Measurements from ENCODE around the gene NKX2-1.

The NKX2-1 gene

DNA sequence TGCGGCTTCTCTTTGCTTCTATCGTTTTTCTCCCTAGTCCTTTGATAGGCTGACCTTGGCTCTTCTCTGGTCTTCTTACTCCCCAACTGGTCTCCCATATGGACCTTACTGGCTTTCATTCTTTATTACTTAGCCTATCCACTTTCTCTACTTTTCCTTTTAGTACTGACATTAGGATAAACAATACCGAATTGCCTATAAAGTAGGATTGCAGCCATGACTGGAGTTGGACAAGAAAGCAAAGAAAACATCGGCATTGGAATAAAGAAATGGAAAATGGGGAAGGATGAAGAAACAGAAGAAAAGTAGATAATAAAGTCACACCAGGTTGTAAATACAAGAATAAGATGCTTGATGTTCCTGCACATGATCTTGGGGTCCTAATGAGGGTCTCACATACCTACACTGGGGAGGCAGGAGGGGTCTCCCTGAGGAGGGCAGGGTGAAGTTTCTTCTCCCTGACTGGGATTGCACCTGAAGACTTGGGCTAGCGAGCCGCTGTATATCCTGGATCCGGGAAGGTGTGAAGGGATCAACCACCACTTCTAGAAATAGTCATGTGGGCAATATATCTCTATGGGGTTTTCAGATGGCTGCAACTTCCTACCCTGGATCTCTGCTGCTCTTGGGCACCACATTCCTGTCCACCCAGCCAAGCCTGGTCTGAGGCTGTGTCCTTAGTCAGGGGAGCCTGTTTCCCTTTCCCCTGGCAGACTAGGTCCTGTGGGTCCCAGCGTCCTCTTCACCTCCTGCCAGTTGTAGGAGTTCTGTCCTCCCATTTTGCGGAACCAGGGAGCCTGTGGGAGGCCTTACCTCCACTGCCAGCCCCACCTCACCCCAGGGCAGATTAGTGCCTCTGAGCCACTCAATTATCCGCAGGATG, 13.1 kb downstream of the NKX2-1 start:
- Histone ChIP-seq H3K36me3 (ENCODE audit: control insufficient read depth, insufficient read depth, low read length) (no peaks in the 10 kb centered on the region), H3K27ac (ENCODE audit: low read depth, low read length) (no peak overlapping the region), H3K4me1 (ENCODE audit: control insufficient read depth, insufficient read depth, low read length) (no peaks in the 10 kb centered on the region), H3K4me3 (ENCODE audit: low read length) (no peak overlapping the region), H3K9ac (ENCODE audit: low read length) (no peak overlapping the region), H3K27me3 (ENCODE audit: control insufficient read depth, insufficient read depth, low read length) (peaks cover 36% of the 10 kb centered on the region)

DNA sequence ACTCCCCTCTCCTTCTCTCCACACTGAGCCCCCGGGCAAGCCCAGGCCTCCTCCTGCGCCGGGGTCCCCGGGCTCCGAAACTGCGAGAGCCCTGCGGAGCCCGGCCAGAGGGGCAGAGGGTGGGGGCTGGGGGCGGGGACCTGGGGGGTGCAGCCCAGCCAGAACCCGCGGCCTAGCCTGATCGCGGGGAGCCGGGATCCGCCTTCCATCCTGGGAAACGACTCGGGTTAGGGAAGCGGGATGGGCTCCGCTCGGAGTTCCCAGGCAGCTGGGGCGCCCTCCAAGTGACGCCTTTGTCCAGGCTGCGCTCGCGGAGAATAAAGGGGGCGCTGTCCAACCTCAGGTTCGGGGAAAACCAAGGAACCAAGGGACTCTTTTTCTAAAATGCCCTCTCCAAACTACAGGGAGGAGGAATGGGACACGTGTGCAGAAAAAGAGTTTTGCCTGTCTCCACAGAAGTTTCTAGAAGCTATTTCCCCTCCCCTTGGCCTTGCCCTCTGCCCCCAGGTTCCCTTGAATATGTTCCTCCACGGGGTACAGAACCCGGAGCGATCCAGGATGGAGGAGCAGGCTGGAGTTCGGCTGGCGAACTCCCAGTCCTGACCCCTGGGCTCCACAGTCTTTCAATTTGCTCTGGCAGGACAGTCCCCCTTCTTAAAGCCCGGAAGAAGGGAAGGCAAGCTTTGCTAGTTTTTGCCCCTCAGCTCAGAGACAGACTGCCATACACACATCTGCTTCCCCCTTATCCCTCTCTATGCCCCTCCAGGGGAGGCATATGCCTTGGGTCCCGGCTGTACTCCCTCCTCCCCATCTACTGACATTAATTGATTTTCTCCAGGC, 13.9 kb downstream of the NKX2-1 start:
- no peaks in the 10 kb centered on the region for H3K4me1 ChIP-seq (ENCODE audit: control insufficient read depth, insufficient read depth, low read length)
- peaks cover 36% of the 10 kb centered on the region for H3K27me3 ChIP-seq (ENCODE audit: control insufficient read depth, insufficient read depth, low read length)
- no peak overlapping the region for H3K9ac ChIP-seq (ENCODE audit: low read length)
- H3K27ac ChIP-seq (ENCODE audit: low read depth, low read length), result no peak overlapping the region
- H3K4me3 ChIP-seq (ENCODE audit: low read length), result no peak overlapping the region
- no peaks in the 10 kb centered on the region for H3K36me3 ChIP-seq (ENCODE audit: control insufficient read depth, insufficient read depth, low read length)

DNA sequence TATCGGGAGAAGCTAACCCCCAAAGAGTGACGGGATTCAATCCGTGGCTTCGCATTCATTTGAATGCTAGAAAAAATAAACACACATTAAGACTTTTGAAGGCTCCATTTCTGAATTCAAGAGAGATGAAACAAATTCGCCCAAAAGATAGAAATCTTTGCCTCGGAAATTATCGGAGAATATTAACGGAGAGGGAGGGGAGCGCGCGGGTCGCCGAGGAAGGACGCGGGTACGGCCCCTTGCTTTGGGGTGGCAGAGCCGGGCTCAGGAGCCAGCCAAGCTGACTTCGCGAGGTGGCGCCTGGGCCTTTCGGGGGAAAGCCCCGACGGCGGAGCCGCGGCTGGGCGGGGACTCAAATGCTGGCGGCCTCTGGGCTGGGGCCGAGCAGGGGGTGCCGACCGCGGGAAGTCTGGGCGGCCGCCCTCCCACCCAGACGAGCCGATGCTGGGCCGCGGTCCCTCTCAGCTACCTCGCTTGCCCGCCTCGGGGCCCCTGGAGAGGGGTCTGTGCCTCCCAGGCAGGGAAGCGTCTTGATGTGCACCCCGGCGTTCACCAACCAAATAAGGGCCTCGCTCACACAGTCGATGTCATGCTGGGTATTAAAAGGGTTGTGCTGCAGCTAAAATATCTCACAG, 14.7 kb downstream of the NKX2-1 start:
- no peaks in the 10 kb centered on the region for H3K4me1 ChIP-seq (ENCODE audit: control insufficient read depth, insufficient read depth, low read length)
- no peaks in the 10 kb centered on the region for H3K36me3 ChIP-seq (ENCODE audit: control insufficient read depth, insufficient read depth, low read length)
- no peak overlapping the region for H3K9ac ChIP-seq (ENCODE audit: low read length)
- no peak overlapping the region for H3K27ac ChIP-seq (ENCODE audit: low read depth, low read length)
- peaks cover 32% of the 10 kb centered on the region for H3K27me3 ChIP-seq (ENCODE audit: control insufficient read depth, insufficient read depth, low read length)
- H3K4me3 ChIP-seq (ENCODE audit: low read length), result no peak overlapping the region

DNA sequence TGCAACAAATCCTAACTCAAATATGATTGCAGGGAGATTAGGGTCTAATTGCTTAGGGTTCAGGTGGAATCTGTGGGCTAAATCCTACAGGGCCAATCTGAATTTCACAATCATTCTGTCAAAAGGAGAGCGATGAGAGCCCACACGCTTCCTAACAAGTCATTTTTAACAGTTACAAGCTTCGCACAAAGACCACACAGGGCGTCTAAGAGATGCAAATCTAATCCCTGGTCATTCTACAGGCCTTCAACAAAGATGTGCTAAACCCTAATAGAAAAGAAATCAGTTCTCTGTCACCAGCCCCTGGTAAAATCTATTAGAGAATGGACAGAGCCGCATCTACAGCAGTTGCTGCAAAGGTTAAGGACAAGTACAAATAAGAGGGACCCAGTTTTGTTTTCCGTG, 15.3 kb downstream of the NKX2-1 start:
- H3K27ac ChIP-seq (ENCODE audit: low read depth, low read length), result no peak overlapping the region
- H3K4me3 ChIP-seq (ENCODE audit: low read length), result no peak overlapping the region
- H3K9ac ChIP-seq (ENCODE audit: low read length), result no peak overlapping the region
- no peaks in the 10 kb centered on the region for H3K4me1 ChIP-seq (ENCODE audit: control insufficient read depth, insufficient read depth, low read length)
- H3K36me3 ChIP-seq (ENCODE audit: control insufficient read depth, insufficient read depth, low read length), result no peaks in the 10 kb centered on the region
- peaks cover 30% of the 10 kb centered on the region for H3K27me3 ChIP-seq (ENCODE audit: control insufficient read depth, insufficient read depth, low read length)

DNA sequence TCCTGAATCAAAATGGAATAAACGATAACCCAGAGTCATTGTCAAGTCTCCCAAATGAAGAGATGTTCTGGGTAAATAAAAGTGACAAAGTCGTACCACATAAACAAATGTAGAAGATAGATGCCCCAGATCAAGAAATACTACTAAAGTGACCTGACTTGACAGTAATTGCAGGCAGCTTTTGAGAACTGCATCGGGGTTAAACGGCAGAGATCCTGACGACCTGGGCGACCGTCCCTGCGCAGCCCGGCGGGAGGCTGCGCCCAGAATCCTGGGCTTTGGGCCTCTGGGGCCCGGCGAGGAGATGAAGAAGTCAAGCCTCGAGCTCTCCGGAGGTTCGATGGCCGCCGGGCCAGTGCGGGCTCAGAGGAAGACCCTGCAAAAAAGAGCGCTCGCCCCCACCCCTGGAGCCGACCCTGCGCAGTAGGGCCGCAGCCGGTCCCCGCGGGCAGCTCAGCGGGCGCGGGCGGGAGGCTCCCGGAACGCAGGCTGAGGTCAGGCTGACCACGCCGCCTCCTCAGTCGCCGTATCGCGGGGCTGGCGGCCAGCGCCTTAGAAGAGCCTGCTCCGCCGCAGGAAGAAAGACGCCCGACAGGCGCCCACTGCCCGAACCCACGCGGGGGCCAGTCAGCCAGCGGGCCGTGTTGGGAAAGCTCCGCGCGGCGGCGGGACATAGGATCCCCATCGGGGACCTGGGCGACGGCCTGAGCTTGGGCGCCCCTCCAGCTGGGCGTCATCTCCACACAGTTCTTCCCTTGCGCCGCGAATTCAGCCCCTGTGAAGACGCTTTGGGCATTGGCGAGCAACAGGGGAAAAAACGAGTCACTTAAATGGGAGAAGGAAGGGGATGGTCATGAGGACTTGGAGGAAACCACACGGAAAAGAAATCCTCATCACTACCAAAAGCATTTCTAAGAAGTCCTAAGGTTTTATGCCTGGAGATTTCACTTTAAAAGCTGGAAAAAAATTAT, 16.0 kb downstream of the NKX2-1 start:
- Histone ChIP-seq H3K36me3 (ENCODE audit: control insufficient read depth, insufficient read depth, low read length) (no peaks in the 10 kb centered on the region), H3K27ac (ENCODE audit: low read depth, low read length) (no peak overlapping the region), H3K9ac (ENCODE audit: low read length) (no peak overlapping the region), H3K4me3 (ENCODE audit: low read length) (no peak overlapping the region), H3K4me1 (ENCODE audit: control insufficient read depth, insufficient read depth, low read length) (no peaks in the 10 kb centered on the region), H3K27me3 (ENCODE audit: control insufficient read depth, insufficient read depth, low read length) (peaks cover 23% of the 10 kb centered on the region)

DNA sequence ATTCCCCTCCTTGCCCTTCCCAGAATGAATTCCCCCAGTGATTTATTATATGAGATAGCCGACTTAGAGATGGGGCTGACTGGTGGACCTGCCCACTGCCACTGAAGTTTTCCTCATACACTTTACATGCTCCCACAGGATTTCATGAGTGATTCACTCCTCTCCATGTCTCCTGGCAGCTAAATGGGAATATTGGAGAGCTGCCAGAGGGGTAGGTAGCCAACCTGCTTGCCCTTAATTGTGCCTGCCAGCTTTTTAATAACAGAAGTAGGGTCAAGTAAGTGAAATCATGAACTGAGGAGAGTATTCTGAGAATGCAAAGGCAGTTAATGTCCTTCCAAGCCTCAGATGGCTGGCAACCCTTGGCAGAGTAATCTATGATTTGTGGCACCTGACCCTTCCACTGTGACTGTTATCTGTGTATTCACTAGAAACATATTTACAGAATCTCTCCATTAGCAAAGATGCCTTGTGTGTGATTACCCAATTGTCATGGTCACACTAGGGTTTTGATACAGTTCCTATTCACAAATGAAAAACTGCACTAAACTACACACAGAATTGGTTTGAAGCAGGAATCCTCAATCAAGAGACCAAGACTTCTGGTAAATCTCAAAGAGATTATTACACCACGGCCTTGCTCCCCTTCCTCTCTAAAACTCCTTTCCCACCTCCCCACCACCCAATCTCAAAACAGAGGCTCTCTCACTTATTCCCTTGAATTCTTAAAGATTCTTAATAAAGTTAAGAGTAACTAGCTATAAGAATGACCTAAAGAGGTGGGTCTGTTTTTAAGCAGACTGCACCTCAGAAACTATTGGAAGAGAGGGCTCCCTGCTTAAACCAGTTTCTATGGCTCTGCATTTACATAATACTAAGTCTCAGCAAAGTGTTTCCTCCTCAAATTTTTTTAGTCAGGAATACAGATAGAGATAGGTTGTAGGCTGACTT, 17.2 kb downstream of the NKX2-1 start:
- Histone ChIP-seq H3K9ac (ENCODE audit: low read length) (no peak overlapping the region), H3K4me1 (ENCODE audit: control insufficient read depth, insufficient read depth, low read length) (no peaks in the 10 kb centered on the region), H3K36me3 (ENCODE audit: control insufficient read depth, insufficient read depth, low read length) (no peaks in the 10 kb centered on the region), H3K4me3 (ENCODE audit: low read length) (no peak overlapping the region), H3K27ac (ENCODE audit: low read depth, low read length) (no peak overlapping the region), H3K27me3 (ENCODE audit: control insufficient read depth, insufficient read depth, low read length) (peaks cover 23% of the 10 kb centered on the region)

DNA sequence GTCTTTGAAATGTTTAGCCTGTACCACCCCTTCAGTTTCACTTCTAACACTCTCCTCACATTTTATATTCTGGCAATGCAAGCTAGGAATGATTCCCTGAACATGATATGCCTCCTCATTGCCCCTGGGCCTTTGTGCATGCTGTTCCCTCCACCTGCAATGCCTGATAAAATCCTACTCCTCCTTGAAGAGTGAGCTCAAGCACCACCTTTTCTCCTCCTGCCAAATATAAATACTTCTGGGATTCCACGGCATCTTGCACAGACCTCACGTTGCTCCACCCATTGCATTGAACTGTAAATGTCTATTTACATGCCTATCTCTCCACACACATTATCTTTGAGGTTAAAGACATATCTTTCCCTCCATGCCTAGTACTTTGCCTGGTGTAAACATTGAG, 21.1 kb downstream of the NKX2-1 start:
- Histone ChIP-seq H3K27me3 (ENCODE audit: control insufficient read depth, insufficient read depth, low read length) (peaks cover 4% of the 10 kb centered on the region), H3K27ac (ENCODE audit: low read depth, low read length) (no peak overlapping the region), H3K9ac (ENCODE audit: low read length) (no peak overlapping the region), H3K36me3 (ENCODE audit: control insufficient read depth, insufficient read depth, low read length) (no peaks in the 10 kb centered on the region), H3K4me3 (ENCODE audit: low read length) (no peak overlapping the region), H3K4me1 (ENCODE audit: control insufficient read depth, insufficient read depth, low read length) (no peaks in the 10 kb centered on the region)

DNA sequence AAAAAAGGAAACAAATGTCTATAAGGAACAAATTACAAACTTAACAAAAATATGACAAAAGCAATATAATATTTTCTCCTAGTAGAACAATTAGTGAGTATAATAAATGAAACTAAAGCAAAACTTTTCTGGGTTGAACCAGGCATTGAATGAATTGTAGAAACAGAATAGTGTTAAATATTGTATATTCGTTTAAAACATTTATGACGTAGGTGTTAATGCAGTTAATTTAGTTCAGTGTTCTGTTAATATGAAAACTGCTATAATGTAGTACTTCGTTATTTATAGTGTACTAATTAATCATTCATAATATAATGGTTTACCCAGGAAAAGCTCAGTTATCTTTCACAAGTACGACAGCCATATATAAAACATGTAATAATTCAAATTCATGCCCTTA, 23.7 kb downstream of the NKX2-1 start:
- H3K27me3 ChIP-seq (ENCODE audit: control insufficient read depth, insufficient read depth, low read length), result no peaks in the 10 kb centered on the region

DNA sequence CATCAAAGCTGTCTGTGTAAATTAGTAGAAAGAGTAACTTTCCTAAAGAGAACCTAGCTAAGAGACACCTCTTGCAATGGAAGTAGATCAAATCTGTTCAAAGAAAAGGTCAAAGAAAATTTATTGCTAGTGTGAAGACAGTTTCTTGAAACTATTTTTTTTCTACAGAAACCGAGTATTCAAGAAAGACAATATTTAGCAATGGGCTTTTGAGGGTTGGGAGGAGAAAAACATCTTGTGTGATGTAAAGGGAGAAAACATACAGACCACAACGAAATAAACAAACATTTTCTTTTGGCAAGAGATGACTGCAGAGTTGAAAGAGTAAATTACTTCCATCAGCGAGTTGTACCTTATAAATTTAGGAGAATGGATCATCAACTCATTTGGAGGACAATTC, 24.4 kb downstream of the NKX2-1 start:
- Histone ChIP-seq H3K27me3 (ENCODE audit: control insufficient read depth, insufficient read depth, low read length) (no peaks in the 10 kb centered on the region), H3K9ac (ENCODE audit: low read length) (no peak overlapping the region), H3K27ac (ENCODE audit: low read depth, low read length) (no peak overlapping the region), H3K36me3 (ENCODE audit: control insufficient read depth, insufficient read depth, low read length) (no peaks in the 10 kb centered on the region), H3K4me3 (ENCODE audit: low read length) (no peak overlapping the region), H3K4me1 (ENCODE audit: control insufficient read depth, insufficient read depth, low read length) (no peaks in the 10 kb centered on the region)

More for the DNA sequence above, 23.7 kb downstream of the NKX2-1 start:
- Histone ChIP-seq H3K4me3 (ENCODE audit: low read length) (no peak overlapping the region), H3K9ac (ENCODE audit: low read length) (no peak overlapping the region), H3K27ac (ENCODE audit: low read depth, low read length) (no peak overlapping the region), H3K4me1 (ENCODE audit: control insufficient read depth, insufficient read depth, low read length) (no peaks in the 10 kb centered on the region), H3K36me3 (ENCODE audit: control insufficient read depth, insufficient read depth, low read length) (no peaks in the 10 kb centered on the region)

DNA sequence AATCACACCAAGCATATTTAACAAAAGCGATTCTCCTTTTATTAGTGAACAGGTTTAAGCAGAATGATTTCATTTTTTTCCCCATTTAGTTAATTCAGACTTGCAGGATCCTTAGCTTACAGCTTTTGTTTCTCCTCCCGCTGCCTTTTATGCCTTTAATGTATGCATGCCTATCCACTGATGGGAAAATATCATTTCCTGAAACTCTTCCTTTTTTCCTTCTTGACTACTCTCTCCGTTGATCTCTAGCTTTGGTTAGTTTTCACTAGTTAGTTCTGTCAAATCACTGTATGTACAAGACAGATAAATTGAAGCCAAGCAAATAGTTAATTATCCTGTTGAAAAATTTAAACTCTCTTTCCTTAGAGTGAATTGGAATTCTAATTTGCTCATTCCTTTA, 26.3 kb downstream of the NKX2-1 start:
- Histone ChIP-seq H3K4me1 (ENCODE audit: control insufficient read depth, insufficient read depth, low read length) (no peaks in the 10 kb centered on the region), H3K36me3 (ENCODE audit: control insufficient read depth, insufficient read depth, low read length) (no peaks in the 10 kb centered on the region), H3K27me3 (ENCODE audit: control insufficient read depth, insufficient read depth, low read length) (no peaks in the 10 kb centered on the region), H3K4me3 (ENCODE audit: low read length) (no peak overlapping the region), H3K27ac (ENCODE audit: low read depth, low read length) (no peak overlapping the region), H3K9ac (ENCODE audit: low read length) (no peak overlapping the region)

DNA sequence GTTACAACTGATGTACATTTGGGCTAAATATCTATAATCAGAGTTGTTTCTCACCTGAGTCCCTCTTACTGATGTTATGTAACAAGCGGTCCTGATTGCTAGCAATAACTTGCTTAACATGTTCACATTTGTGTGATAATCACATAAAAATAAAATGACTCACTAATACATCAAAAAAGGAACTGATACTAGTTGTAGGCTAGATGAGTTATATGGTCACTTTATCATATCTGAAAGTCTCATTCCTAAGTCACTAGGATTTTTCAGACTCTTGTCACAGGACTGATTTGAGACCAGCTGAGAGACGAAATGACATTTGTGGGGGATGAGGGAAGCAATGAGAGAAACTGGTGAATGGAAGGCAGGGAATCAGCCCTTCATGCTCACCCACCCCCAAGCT, 34.3 kb downstream of the NKX2-1 start:
- Histone ChIP-seq H3K27ac (ENCODE audit: low read depth, low read length) (no peak overlapping the region), H3K4me1 (ENCODE audit: control insufficient read depth, insufficient read depth, low read length) (no peaks in the 10 kb centered on the region), H3K27me3 (ENCODE audit: control insufficient read depth, insufficient read depth, low read length) (no peaks in the 10 kb centered on the region), H3K9ac (ENCODE audit: low read length) (no peak overlapping the region), H3K4me3 (ENCODE audit: low read length) (no peak overlapping the region), H3K36me3 (ENCODE audit: control insufficient read depth, insufficient read depth, low read length) (no peaks in the 10 kb centered on the region)
